ENCODE data around the gene GNPTG.
A peak's percentile ranks its signal among the peaks of the same experiment; 100 is the strongest.

GNPTG gene

DNA sequence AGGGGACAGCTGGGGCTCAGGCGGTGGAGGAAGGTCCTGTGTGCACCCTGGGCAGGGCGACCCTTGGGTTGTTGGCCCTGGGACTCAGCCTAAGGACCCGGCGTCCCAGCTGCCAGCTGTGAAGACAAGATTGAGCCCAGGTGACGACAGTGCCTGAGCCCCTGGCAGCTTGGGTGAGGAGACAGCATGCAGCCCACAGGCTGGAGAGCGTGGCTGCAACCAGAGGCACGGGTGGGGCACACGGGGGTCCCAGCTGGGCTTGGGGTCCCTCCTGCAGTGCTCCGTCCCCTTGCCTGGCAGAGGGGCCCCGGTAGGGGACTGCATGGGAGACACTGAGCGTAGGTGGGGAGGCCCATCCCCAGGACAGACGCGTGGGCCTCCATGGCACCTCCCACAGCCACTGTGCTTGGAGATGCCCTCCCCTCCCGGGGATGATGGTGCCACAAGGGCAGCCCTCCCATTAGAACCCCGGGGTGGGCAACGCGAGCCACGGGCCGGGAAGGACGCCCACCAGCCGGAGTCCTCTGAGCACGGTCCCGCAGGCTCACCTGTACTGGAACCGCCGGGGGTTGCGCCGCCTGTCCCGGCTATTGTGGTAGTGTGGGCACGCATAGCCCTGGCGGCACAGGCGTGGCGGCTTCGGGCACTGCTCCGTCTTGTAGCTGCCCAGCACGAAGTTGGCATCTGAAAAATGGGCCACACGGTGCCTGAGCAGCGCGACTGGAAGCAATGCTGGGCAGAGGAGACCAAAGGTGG lies 47.3 kb downstream of the GNPTG start:
- peaks cover 49% of the 10 kb centered on the region for H3K36me3 Mint-ChIP-seq

GRCh38 chr16:1401061-1401757 lies 49.5 kb downstream of the GNPTG start:
- Mint-ChIP-seq H3K9me3 (no peaks in the 10 kb centered on the region), H3K4me3 (no peak overlapping the region), H3K27ac (no peak overlapping the region), H3K27me3 (no peaks in the 10 kb centered on the region), H3K36me3 (peaks cover 59% of the 10 kb centered on the region), H3K4me1 (peaks cover 7% of the 10 kb centered on the region)
- no peak for ATAC-seq

More for the DNA sequence above, 47.3 kb downstream of the GNPTG start:
- ATAC-seq = no peak
- H3K4me3 Mint-ChIP-seq = no peak overlapping the region
- no peaks in the 10 kb centered on the region for H3K27me3 Mint-ChIP-seq
- no peaks in the 10 kb centered on the region for H3K4me1 Mint-ChIP-seq
- H3K27ac Mint-ChIP-seq = no peak overlapping the region
- no peaks in the 10 kb centered on the region for H3K9me3 Mint-ChIP-seq

- no peaks in the 10 kb centered on the region for H3K9me3 Mint-ChIP-seq
- peaks cover 56% of the 10 kb centered on the region for H3K36me3 Mint-ChIP-seq
- no peaks in the 10 kb centered on the region for H3K27me3 Mint-ChIP-seq
- H3K4me1 Mint-ChIP-seq = peaks cover 8% of the 10 kb centered on the region
- H3K27ac Mint-ChIP-seq = no peak overlapping the region
- no peak for ATAC-seq
- H3K4me3 Mint-ChIP-seq = no peak overlapping the region
Measured at GRCh38 chr16:1401758-1402154, 50.0 kb downstream of the GNPTG start.

DNA sequence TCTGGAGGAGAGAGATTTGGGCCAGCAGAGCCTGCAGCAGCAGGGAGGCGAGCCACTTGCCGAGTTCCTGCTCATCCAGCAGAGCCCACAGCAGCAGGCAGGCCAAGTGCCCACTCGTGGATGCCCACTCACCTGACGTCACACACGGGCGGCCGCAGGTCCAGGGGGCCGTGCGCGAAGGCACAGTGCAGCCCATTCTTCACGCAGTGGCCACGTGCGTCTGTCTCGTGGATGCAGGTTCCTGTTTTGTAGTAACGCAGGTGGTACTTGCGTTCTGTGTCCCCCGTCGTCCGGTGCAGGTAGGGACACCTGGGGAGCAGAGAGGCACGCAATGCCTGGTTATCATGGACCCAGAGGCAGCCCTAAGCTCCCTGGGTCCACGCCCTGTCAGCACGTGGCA lies 51.3 kb downstream of the GNPTG start:
- Mint-ChIP-seq H3K27ac (no peak overlapping the region), H3K4me3 (no peak overlapping the region), H3K9me3 (no peaks in the 10 kb centered on the region), H3K36me3 (peaks cover 53% of the 10 kb centered on the region), H3K4me1 (peaks cover 21% of the 10 kb centered on the region), H3K27me3 (no peaks in the 10 kb centered on the region)
- no peak for ATAC-seq

DNA sequence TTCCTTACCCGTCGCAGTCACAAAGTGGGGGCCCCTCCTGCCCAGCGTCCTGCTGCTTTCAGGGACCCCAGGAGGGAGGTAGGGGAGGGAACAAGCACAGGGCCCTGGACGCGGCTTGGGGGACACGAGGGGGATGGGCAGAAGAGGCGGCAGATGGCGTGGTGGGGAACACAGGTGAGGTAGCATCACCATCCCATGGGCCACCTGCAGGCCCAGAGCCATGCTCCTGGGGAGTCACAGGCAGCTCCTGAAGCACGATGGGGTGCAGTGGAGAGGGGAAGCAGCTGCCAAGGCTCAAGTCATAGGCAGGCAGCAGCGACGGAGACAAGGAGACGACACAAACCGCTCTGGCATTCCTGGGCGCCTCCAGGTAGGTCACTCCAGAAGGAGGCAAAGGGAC lies 52.0 kb downstream of the GNPTG start:
- peaks cover 46% of the 10 kb centered on the region for H3K36me3 Mint-ChIP-seq
- H3K4me3 Mint-ChIP-seq = no peak overlapping the region
- no peak for ATAC-seq
- peaks cover 28% of the 10 kb centered on the region for H3K4me1 Mint-ChIP-seq
- no peaks in the 10 kb centered on the region for H3K9me3 Mint-ChIP-seq
- no peaks in the 10 kb centered on the region for H3K27me3 Mint-ChIP-seq
- no peak overlapping the region for H3K27ac Mint-ChIP-seq

DNA sequence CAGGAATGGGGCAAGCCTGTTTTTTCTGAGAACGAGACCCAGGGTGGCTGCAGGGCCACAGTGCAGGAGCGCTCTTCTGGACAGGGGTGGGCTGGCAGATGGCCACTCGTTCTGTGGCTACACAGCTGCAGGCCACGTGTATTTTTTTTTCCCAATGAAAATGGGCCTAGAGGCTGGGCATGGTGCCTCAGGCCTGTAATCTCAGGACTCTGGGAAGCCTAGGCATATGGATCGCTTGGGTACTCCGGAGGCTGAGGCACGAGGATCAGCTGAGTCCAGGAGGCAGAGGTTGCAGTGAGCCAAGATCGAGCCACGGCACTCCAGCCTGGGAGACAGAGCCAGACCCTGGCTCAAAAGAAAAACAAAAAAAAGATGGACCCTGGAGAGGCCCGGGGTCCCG lies 56.0 kb downstream of the GNPTG start:
- Mint-ChIP-seq H3K27ac (peak overlapping the region; percentile 75), H3K4me3 (peak overlapping the region; percentile 94), H3K9me3 (no peaks in the 10 kb centered on the region), H3K36me3 (peaks cover 26% of the 10 kb centered on the region), H3K27me3 (no peaks in the 10 kb centered on the region), H3K4me1 (peaks cover 44% of the 10 kb centered on the region)
- no peak for ATAC-seq

- ATAC-seq = peak; percentile 95
- H3K4me1 Mint-ChIP-seq = peaks cover 44% of the 10 kb centered on the region
- H3K4me3 Mint-ChIP-seq = peak overlapping the region; percentile 94
- H3K9me3 Mint-ChIP-seq = no peaks in the 10 kb centered on the region
- peak overlapping the region; percentile 75 for H3K27ac Mint-ChIP-seq
- H3K27me3 Mint-ChIP-seq = no peaks in the 10 kb centered on the region
- H3K36me3 Mint-ChIP-seq = peaks cover 21% of the 10 kb centered on the region
Measured at GRCh38 chr16:1408171-1408837, 56.6 kb downstream of the GNPTG start.

DNA sequence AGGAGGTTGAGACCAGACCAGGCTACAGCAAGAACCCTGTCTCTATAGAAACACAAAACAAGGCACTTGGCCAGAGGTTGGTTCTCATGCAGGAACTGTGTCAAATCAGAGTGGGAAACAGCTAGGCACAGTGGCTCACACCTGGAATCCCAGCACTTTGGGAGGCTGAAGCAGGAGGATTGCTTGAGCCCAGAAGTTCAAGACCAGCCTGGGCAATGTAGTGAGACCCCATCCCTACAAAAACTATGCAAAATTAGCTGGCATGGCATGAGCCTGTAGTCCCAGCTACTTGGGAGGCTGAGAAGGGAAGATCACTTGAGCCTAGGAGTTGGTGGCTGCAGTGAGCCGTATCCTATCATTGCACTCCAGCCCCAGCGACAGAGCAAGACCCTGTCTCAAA lies 61.1 kb downstream of the GNPTG start:
- ATAC-seq = no peak
- H3K27me3 Mint-ChIP-seq = no peaks in the 10 kb centered on the region
- peaks cover 6% of the 10 kb centered on the region for H3K36me3 Mint-ChIP-seq
- peaks cover 34% of the 10 kb centered on the region for H3K4me1 Mint-ChIP-seq
- H3K4me3 Mint-ChIP-seq = peak overlapping the region; percentile 12
- H3K27ac Mint-ChIP-seq = peak overlapping the region; percentile 90
- H3K9me3 Mint-ChIP-seq = no peaks in the 10 kb centered on the region
